HEK293T (cell line): Measurements from ENCODE around the gene ARHGAP8.

ENCODE experiments used
- ARNT ChIP-seq: fragments of 450-650 bp; IDR thresholded peaks from 2 replicates; pipeline ENCODE4 v1.6.1; 2017; ENCODE audit warnings: mild to moderate bottlenecking
- BHLHE40 ChIP-seq: fragments of 450-650 bp; IDR thresholded peaks from 2 replicates; pipeline ENCODE4 v1.6.1; 2016; ENCODE audit warnings: mild to moderate bottlenecking, moderate library complexity, borderline replicate concordance
- SP1 ChIP-seq: fragments of 450-650 bp; IDR thresholded peaks from 2 replicates; pipeline ENCODE4 v1.6.1; 2017
- SUZ12 ChIP-seq: fragments of 450-650 bp; IDR thresholded peaks from 2 replicates; pipeline ENCODE4 v1.6.1; 2016; ENCODE audit warnings: mild to moderate bottlenecking
- TARDBP ChIP-seq: fragments of 450-650 bp; IDR thresholded peaks from 2 replicates; pipeline ENCODE4 v1.6.1; 2016
- ZNF384 ChIP-seq: fragments of 450-650 bp; IDR thresholded peaks from 2 replicates; pipeline ENCODE4 v1.6.1; 2016
- TF ChIP-seq, protein P1 (sequence below): fragments of 450-650 bp; IDR thresholded peaks from 2 replicates; pipeline ENCODE4 v1.6.1; 2016

DNA sequence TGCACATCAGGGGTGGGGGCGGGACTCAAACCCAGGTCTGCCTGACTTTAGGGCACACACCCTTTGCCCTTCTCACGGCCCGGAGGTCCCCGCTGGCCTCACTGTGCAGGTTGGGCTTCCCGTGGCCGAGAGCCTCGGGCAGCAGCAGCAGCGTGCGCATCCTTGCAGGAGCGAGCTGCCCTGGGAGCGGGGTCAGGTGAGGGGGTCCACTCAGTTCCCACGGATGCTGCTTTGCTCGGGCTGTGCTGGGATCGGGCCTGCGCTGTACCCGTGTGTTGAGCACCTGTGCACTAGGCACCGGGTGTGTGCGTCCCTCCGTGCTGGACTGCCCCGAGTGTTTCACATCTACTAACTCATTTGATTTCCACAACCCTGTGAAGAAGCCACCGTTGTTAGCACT lies 25.2 kb upstream of the ARHGAP8 start:
- TF ChIP-seq TARDBP (no peak), SUZ12 (no peak), SP1 (no peak), ZNF384 (no peak), ARNT (no peak), BHLHE40 (no peak)
- TF ChIP-seq, protein P1, sequence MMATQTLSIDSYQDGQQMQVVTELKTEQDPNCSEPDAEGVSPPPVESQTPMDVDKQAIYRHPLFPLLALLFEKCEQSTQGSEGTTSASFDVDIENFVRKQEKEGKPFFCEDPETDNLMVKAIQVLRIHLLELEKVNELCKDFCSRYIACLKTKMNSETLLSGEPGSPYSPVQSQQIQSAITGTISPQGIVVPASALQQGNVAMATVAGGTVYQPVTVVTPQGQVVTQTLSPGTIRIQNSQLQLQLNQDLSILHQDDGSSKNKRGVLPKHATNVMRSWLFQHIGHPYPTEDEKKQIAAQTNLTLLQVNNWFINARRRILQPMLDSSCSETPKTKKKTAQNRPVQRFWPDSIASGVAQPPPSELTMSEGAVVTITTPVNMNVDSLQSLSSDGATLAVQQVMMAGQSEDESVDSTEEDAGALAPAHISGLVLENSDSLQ, result no peak
